SH-SY5Y (cell line): ENCODE results near the gene LRRK1.

Experiments used
- GATA2 ChIP-seq: IDR thresholded peaks from 2 replicates; pipeline ENCODE4 v1.6.1; 2011; ENCODE audit warnings: mild to moderate bottlenecking, low read depth, low read length
- GATA3 ChIP-seq: IDR thresholded peaks from 2 replicates; pipeline ENCODE4 v1.6.1; 2011; ENCODE audit warnings: low read depth, mild to moderate bottlenecking, low read length, moderate library complexity

LRRK1 gene

GRCh38 chr15:100918690-100919480 lies at the start of gene LRRK1:
Gene LRRK1, plus strand, starts transcription at chr15:100919357. Its CDS starts 5,276 bp downstream, at chr15:100924633.
- TF ChIP-seq GATA3 = no peak

DNA sequence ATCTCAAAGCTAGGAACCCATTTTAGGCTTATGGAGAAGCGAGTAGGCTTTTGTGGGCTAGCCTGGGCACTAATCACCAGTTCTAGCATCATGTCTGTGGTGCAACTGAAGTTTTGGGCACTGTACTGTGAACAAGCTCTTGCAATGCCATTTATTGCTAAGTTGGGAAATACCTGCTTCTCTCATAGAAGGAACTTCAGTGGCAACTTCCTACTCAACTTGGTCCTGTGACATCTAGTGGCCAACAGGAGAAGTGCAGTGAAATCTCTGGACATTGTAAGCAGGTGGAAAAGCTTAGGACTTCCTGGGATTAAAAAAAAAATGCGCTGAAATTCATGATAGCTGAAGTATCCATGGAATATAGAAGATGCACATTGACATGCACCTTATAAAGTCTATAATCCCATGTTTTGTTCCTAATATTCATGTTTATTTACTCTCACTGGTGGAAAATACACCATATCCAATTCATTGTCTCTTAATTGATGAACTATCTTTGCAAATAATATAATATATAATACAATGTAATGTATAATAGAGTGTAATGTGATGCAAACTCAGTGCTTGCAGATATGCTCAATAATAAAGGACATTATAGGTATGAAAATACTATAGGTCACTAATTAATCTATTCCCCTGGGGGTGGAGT lies 46.0 kb upstream of the LRRK1 start:
- TF ChIP-seq GATA3 (no peak), GATA2 (no peak)

DNA sequence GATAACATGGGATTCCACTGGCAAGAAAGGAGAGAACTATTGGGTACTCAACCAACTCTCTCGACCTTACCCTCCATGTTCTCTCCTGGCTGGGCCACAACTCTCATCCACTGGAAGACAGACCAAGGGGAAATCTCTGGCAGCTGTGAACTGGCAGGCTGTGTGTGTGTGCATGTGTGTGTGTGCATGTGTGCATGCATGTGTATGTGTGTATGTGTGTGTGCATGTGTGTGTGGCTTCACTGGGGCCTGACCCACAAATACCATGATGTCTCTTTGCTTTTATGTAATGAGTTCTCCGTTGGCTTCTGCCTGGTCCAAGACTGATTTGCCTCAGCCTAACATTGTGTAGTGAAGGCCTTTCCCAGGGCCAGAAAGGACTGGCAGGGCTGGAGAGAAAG lies 43.7 kb upstream of the LRRK1 start:
- TF ChIP-seq GATA2 (no peak), GATA3 (no peak)

- TF ChIP-seq GATA2 (no peak), GATA3 (no peak)
Measured at GRCh38 chr15:100875976-100876375, 43.2 kb upstream of the LRRK1 start.

DNA sequence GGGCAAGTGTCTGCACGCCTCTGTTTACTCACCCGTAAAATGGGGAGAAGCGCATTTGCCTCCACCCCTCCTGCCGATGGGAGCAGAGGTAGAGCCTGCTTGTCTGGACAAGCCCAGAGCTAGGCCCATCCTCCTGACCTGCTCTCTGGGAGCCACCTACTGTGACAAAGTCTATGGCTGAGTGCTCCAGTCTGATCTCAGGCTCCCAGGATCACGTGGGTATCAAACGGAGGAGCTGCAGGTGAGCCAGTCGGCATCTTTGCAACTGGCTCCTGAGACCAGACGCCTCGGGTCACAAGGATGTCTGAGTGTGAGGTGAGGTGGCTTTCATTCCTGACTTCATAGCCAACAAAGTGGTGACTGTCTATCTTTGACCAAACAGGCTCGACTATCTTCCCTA lies 41.6 kb upstream of the LRRK1 start:
- TF ChIP-seq GATA2 = no peak
- no peak for TF ChIP-seq GATA3

- TF ChIP-seq GATA2 = no peak
- no peak for TF ChIP-seq GATA3
Measured at GRCh38 chr15:100878130-100878529, 41.0 kb upstream of the LRRK1 start.

DNA sequence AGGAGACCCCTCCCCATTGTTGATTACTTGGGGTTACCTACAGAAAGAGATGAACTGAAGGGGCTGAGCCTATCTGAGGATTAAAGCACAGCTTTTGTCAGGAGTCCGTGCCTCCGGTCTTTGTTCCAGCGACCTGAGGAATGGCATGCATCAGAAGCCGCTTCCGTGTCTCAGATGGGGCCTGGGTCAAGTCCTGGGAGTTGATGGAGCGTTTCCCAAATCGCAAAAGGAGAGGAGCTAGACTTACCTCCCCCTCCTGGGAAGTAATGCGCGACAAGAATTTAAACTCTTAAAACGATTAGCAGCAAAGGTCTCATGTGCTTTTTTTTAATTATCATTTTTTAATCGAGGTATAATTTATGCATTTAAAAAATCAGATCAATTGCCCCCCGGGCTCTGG lies 40.5 kb upstream of the LRRK1 start:
- TF ChIP-seq GATA3 (no peak), GATA2 (no peak)

DNA sequence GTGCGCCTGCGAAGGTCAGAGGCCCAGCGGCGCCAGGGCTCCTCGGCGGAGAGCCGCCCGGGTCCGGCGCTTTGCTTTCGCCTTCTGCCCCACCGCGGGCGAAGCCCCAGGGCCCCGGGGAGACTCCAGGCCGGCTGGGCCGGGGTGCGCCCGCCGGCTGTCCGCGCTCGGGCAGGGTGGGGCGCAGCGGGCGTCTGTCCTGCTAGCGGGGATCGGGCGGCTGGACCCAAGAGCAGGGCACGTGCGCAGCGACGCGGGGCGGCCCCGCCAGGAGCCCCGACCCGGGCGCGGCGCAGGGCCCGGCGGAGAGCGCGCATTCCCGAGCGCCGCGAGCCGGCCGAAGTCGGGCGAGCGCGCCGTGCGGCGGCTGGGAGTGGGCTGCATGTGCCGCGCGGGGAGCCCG lies 40.1 kb upstream of the LRRK1 start:
- no peak for TF ChIP-seq GATA2
- TF ChIP-seq GATA3 = no peak

GRCh38 chr15:100879464-100880138 lies 39.6 kb upstream of the LRRK1 start, which contains the start of gene ALDH1A3:
Gene ALDH1A3, plus strand, starts transcription at chr15:100879831. Its CDS starts 77 bp downstream, at chr15:100879908.
- TF ChIP-seq GATA3 (no peak), GATA2 (no peak)

GRCh38 chr15:100880139-100880896 lies 38.8 kb upstream of the LRRK1 start:
- TF ChIP-seq GATA3 (no peak), GATA2 (no peak)

DNA sequence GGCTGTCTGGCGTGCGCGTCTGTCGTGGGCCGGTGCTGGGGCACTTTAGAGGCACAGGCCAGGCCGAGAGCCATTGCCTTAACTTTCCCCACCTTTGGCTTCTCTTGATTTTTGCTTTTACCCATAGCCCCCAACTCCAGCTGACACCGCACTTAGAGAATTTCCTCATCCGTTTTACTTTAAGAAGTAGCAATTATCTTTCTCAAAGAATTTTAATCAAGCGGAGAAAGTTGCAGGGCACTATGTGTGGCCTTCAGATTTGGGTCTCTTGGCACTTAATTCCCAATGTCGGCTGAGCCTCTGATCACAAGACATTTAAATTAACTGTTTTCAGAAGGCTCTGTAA lies 38.3 kb upstream of the LRRK1 start:
- TF ChIP-seq GATA3 (no peak), GATA2 (no peak)

DNA sequence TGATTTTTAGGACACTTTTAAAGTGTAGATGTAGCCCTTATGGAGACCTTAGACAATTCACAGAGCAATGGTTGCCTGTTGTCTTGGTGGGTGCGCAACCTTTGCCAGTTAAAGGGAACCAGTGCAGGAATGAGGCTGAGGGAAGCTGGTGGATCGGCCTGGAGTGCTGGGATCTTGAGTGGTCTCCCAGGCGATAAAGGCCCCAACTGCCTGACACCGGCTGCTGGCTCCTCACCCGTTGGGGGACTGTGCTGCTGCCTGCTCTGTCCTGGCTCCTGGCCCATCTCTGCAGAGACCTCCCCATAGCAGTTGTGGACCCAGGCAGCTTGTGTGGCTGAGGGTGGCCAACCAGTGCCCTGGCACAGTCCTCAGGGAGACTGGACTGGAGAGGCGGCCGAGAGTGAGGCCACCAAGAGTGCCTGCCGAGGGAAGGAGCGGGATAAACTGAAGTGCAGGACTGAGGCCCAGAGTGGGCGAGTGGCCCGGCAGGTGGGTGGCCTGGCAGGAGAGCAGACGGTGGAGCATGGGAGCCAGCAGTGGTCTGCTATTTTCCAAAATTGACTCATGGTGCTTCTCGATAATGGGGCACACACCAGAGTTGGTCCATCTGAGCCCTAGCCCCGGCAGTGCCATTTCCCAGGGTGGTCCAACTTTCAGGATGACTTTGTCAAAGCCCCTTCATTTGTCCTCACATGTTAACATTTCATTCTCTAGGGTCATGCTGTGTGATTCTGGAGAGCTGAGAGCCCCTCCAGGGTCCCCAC lies 37.4 kb upstream of the LRRK1 start:
- TF ChIP-seq GATA2 (no peak), GATA3 (no peak)

DNA sequence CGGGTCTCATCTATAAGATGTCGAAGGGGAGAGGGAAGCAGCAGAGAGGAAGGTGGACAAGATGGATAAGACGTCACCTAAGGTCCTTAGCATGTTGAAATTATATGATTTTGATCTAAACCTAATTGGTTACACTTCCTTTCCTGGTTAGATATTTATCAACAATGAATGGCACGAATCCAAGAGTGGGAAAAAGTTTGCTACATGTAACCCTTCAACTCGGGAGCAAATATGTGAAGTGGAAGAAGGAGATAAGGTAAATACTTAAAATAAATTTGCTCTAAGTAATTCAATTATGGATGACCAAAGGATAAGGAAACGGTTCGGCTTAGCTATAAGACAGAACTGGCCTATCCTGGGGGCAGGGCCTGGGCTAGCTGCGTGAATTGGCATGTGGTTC lies 34.0 kb upstream of the LRRK1 start:
- no peak for TF ChIP-seq GATA3
- no peak for TF ChIP-seq GATA2

- TF ChIP-seq GATA2 = no peak
- TF ChIP-seq GATA3 = no peak
Measured at GRCh38 chr15:100885811-100886210, 33.3 kb upstream of the LRRK1 start.
